HCT116 (cell line): ENCODE data around the gene SLC9A9.

ENCODE experiments used
- ATF3 ChIP-seq: IDR thresholded peaks from 2 replicates; pipeline ENCODE4 v1.6.1; 2012
- CEBPB ChIP-seq: IDR thresholded peaks from 2 replicates; pipeline ENCODE4 v1.6.1; 2012; ENCODE audit warnings: low read depth
- CTCF ChIP-seq, 3 experiments: fragments of 200-600 bp in 1 of 3; sonication (generic) in 1 of 3; IDR thresholded peaks in 2 of 3; conservative IDR thresholded peaks in 1 of 3; 2 replicates each; pipeline ENCODE4 v1.5.1; 2012 to 2017; ENCODE audit warnings: low read depth in 2 of 3, low read length in 2 of 3, antibody characterized with exemption in 1 of 3, borderline replicate concordance in 1 of 3, control low read depth in 1 of 3, mild to moderate bottlenecking in 1 of 3, mixed read lengths in 1 of 3, mixed run types in 1 of 3, moderate library complexity in 1 of 3; ENCODE audit not compliant: insufficient read depth in 1 of 3
- EZH2 ChIP-seq: fragments of 200-600 bp; sonication (generic); IDR thresholded peaks from 2 replicates; pipeline ENCODE4 v1.6.1; 2017; ENCODE audit warnings: antibody characterized with exemption, mixed run types
- EZH2phosphoT487 ChIP-seq: fragments of 200-600 bp; IDR thresholded peaks from 2 replicates; pipeline ENCODE4 v1.6.1; 2018; ENCODE audit warnings: antibody characterized with exemption, borderline replicate concordance
- JUND ChIP-seq: IDR thresholded peaks from 2 replicates; pipeline ENCODE4 v1.6.1; 2012
- MAX ChIP-seq: IDR thresholded peaks from 2 replicates; pipeline ENCODE4 v1.6.1; 2012
- POLR2A ChIP-seq: IDR thresholded peaks from 2 replicates; pipeline ENCODE4 v1.7.0; 2011; ENCODE audit warnings: borderline replicate concordance; ENCODE audit not compliant: insufficient read depth, insufficient read length; ENCODE audit errors: extremely low read depth
- POLR2AphosphoS5 ChIP-seq: IDR thresholded peaks from 2 replicates; pipeline ENCODE4 v1.6.1; 2011; ENCODE audit warnings: mild to moderate bottlenecking, low read depth, low read length, moderate library complexity
- RAD21 ChIP-seq: IDR thresholded peaks from 2 replicates; pipeline ENCODE4 v1.6.1; 2012; ENCODE audit warnings: low read depth, mild to moderate bottlenecking
- SIN3A ChIP-seq: IDR thresholded peaks from 2 replicates; pipeline ENCODE4 v1.6.1; 2012; ENCODE audit warnings: low read depth
- SP1 ChIP-seq: IDR thresholded peaks from 2 replicates; pipeline ENCODE4 v1.6.1; 2012; ENCODE audit warnings: low read depth
- ZFX ChIP-seq: fragments of 450-650 bp; IDR thresholded peaks from 2 replicates; pipeline ENCODE4 v1.6.1; 2017

- TF ChIP-seq EZH2 (no peak), POLR2A (no peak), CTCF (IDR thresholded peaks at IDR 0.05 in 2 of 3, conservative IDR thresholded peaks at IDR 0.05 in 1 of 3; ENCODE audit: borderline replicate concordance in 1 of 3, insufficient read depth in 1 of 3, low read depth in 2 of 3, low read length in 2 of 3) (no peak), RAD21 (no peak), ATF3 (no peak), JUND (no peak), MAX (no peak), POLR2AphosphoS5 (no peak), CEBPB (no peak), EZH2phosphoT487 (no peak), SIN3A (no peak), SP1 (no peak), ZFX (no peak)
These were observed 406.6 kb downstream of the SLC9A9 start for GRCh38 chr3:143441516-143442171.
